Frontal cortex (tissue), 4 donors: ENCODE data around the gene GAB2. TPM values are rescaled to one million over a fixed set of nuclear protein-coding genes. Genes with fewer than 3 reads are reported as not detected.
A peak's percentile ranks its signal among the peaks of the same experiment; 100 is the strongest.

Source experiments
- DNase-seq, 2 donors: peaks; one replicate each; pipeline ENCODE4 v3.0.0; 2012; ENCODE audit warnings: low spot score in 2 of 2
- FAIRE-seq: peaks from 2 replicates; lab custom pipeline; 2012; peaks lifted over from hg19 to GRCh38; lab: Jason Lieb, UNC
- total RNA-seq: library from RNA; depleted of rRNA; stranded (reverse); fragments of >200 nt; gene quantifications from one replicate; pipeline ENCODE4 v1.2.3, GENCODE V29; 2014
- donor health status: control.
- donor health status: control.
- donor health status: control.

Gene GAB2
- total RNA-seq, 1 donor from 2014 or later, result 20.8 TPM

- FAIRE-seq, result no peak
- DNase-seq, result no peak
Observed at GRCh38 chr11:78429209-78429608, 11.6 kb upstream of the GAB2 start.

GRCh38 chr11:78428773-78429172, 11.2 kb upstream of the GAB2 start:
- no peak for FAIRE-seq

GRCh38 chr11:78428266-78428636, 10.6 kb upstream of the GAB2 start:
- DNase-seq (no peak), FAIRE-seq (no peak)

More at GRCh38 chr11:78428773-78429172, 11.2 kb upstream of the GAB2 start:
- DNase-seq, result no peak

- FAIRE-seq, result no peak
Observed at GRCh38 chr11:78427615-78428265, 10.1 kb upstream of the GAB2 start.

GRCh38 chr11:78426845-78427244, 9.2 kb upstream of the GAB2 start:
- FAIRE-seq, result no peak
- DNase-seq, result no peak

More at GRCh38 chr11:78427615-78428265, 10.1 kb upstream of the GAB2 start:
- DNase-seq, result no peak

- DNase-seq (no peak), FAIRE-seq (no peak)
Observed at GRCh38 chr11:78425399-78426070, 7.9 kb upstream of the GAB2 start.

- DNase-seq (no peak), FAIRE-seq (no peak)
Observed at GRCh38 chr11:78424334-78425270, 7.0 kb upstream of the GAB2 start.

GRCh38 chr11:78423241-78423640, 5.6 kb upstream of the GAB2 start:
- no peak for DNase-seq
- FAIRE-seq, result no peak

- no peak for DNase-seq
Observed at GRCh38 chr11:78420796-78421209, 3.2 kb upstream of the GAB2 start.

GRCh38 chr11:78420255-78420764, 2.7 kb upstream of the GAB2 start:
- peak; percentile 45 to 54 for DNase-seq
- FAIRE-seq, result no peak

More at GRCh38 chr11:78420796-78421209, 3.2 kb upstream of the GAB2 start:
- no peak for FAIRE-seq

- no peak for FAIRE-seq
- DNase-seq, result no peak
Observed at GRCh38 chr11:78419327-78419726, 1.7 kb upstream of the GAB2 start.

GRCh38 chr11:78418584-78419211, 1.1 kb upstream of the GAB2 start:
- no peak for FAIRE-seq
- peak in 1 of 2 donors; percentile 23 for DNase-seq

- FAIRE-seq, result no peak
- peak; percentile 80 to 88 for DNase-seq
Observed at GRCh38 chr11:78417888-78418583, 416 bp upstream of the GAB2 start.

- FAIRE-seq (no peak), DNase-seq (peak; percentile 69 to 73)
Observed at GRCh38 chr11:78416285-78417174, 1.1 kb downstream of the GAB2 start.

- no peak for FAIRE-seq
- DNase-seq, result no peak
Observed at GRCh38 chr11:78415338-78415737, 2.3 kb downstream of the GAB2 start.

GRCh38 chr11:78414321-78415051, 3.1 kb downstream of the GAB2 start:
- DNase-seq, result no peak
- no peak for FAIRE-seq

- no peak for FAIRE-seq
Observed at GRCh38 chr11:78408619-78409018, 9.0 kb downstream of the GAB2 start.

More at GRCh38 chr11:78408619-78409018, 9.0 kb downstream of the GAB2 start:
- no peak for DNase-seq
